Left hindlimb (tissue), 1 donor: ENCODE measurements around the gene MRPS34.

ENCODE experiments used
- DNase-seq: peaks from one replicate; pipeline ENCODE4 v3.0.0-alpha.2; 2018

The MRPS34 gene

DNA sequence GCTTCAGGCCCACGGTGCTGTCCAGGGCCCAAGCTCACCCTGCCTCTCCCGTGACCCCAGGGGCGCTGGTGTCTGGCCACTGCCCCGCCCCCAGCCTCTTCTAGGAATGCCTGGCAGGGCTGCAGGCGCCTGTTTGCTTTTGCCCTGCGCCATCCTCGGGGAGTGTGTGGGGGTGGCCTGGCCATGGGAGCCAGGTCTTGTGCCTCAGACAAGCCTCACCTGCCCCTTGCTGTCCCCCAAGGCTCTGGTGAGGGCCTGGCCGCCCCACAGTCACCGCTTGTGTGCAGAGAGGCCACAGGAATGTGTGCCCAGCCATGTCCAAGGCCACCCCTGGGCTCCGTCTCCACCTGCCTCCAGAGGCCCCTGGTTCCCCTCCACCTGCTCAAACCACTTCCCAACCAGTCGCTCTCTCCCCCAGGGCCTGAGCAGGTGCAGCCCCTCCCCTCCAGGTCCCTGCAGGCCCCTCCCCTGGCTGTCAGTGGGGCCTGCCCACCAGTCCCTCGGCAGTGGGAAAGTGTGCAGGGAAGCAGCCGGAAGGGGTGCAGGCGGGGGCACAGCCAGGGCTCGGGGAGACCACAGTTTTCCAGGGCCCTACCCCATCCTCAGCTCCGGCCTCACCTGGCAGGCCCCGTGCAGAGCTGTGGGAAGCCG, 21.4 kb upstream of the MRPS34 start:
- no peak for DNase-seq

DNA sequence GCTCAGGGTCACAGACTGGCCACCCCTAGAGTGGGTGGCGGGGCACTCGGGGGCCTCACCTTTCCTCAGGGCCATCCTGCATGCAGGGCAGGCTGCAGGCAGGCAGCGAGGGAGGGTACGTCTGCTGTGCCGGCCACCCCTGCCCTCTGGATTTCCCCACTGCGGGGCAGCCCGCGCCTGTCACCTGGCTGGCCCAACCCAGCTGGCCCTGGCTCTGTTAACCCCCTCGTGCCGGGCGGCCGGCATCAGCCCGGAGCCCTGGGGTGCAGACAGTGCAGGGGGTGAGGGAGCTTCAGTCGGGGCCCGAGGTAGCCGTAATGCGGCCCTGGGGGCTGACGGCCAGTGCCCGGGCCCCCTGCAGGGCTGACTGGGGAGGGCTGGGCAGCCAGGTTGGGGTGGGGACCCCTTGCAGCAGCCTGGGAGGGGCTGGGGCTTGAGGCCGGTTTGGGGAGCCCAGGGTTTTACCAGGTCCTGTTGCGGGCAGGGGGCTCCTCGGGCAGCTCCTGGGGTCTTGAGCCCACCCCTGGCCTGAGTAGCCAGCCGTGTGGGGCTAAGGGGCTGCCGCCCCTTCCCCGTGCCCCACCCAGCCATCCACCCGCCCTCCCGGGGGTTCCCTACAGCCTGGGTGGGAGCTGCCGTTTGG, 20.8 kb upstream of the MRPS34 start, which contains the start of gene IGFALS:
TSS of gene IGFALS (minus strand) at position 128 of the 643 bp plus-strand sequence. CDS start at position 75, 53 bp downstream.
- DNase-seq = no peak

DNA sequence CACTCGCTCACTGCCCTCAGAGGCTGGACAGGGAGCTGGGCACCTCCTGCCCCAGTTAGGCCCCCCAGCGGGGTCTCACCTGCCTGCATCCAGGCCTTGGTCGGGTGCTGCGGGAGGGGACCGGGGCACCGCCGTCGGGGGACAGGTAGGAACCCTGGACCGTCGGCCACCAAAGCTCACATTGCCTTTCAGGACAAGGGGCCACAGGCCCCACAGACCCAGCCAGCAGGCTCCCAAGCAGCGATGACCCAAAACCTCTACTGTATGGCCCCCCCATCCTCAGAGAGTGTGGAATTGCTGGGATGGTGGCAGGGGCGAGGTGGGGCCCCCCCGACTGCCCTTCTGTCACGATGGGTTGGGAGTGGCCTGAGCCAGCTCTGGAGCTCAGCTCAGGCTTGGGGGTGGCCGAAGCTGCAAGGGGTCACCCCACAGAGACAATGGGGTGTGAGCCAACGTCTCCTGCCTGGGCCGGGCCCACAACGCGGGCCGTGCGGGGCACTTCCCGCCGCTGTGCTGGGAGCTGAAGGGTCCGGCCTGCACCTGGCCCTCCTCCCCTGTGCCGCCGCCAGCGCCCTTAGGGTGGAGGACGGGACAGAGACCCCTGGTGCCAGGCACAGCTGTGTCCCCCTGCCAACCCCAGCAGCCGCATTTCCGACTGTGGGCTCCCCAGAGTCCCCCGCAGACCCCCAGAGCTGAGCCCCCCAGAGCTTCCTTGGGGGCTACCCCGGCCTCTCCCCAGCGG, 20.1 kb upstream of the MRPS34 start:
- no peak for DNase-seq

DNA sequence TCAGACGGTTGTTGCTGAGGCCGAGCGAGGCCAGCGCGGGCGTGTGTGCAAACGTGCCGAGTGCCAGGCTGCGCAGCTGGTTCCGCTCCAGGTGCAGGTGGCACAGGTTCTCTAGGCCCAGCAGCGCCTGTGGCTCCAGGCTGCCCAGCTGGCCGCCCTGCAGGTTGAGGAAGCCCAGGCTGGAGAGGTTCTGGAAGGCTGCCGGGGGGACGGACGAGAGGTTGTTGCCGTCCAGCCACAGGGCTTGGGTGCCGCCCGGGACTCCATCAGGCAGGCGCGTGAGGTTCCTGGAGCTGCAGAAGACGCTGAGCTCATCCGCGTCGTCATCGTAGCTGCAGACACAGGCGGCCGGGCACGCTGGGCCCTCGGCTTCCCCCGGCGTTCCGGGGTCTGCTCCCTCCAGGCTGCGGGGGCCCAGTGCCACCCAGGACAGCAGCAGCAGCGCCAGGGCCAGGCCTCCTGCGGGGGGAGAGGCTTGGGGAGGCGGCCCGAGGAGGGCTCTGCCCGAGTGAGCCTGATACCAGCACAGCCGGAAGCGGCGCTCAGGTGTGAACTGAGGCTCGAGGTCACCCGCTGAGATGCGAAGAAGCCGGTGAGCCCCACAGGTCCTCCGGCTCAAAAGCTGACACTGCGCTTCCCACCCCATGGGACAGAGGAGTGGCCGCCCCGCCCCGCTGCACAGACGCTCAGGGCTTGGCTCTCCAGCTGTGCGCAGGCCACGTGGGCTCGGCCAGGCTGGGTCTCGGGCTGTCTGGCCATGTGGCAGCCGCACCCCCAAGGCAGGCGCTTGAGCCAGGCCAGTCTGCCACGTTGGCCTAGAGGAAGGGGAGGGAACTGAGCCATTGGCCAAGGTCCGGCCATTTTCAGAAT, 19.2 kb upstream of the MRPS34 start:
- DNase-seq = no peak

DNA sequence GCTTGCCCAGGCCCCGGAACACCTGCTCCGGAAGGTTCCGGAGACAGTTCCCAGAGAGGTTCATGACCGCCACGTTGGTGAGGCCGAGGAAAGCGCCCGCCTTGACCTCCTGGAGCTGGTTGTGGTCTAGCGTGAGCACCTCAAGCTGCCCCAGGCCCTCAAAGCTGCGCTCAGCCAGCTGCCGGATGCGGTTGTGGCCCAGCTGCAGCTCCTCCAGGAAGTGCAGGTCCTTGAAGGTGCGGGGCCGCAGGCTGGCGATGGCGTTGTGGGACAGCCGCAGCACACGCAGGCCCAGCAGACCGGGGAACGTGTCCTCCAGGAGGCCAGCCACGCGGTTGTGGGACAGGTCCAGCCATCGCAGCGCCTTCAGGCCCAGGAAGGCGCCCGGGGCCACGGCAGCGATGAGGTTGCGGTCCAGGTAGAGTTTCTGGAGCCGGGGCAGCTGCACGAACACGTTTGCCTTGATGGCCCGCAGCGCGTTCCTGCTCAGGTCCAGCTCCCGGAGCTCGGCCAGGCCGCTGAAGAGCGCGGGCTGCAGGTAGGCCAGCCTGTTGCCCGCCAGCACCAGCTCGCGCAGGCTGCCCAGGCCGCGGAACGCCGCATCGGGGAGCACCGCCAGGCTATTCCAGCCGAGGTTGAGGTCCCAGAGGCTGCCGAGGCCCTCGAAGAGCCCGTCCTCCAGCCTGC, 18.5 kb upstream of the MRPS34 start:
- DNase-seq = no peak

DNA sequence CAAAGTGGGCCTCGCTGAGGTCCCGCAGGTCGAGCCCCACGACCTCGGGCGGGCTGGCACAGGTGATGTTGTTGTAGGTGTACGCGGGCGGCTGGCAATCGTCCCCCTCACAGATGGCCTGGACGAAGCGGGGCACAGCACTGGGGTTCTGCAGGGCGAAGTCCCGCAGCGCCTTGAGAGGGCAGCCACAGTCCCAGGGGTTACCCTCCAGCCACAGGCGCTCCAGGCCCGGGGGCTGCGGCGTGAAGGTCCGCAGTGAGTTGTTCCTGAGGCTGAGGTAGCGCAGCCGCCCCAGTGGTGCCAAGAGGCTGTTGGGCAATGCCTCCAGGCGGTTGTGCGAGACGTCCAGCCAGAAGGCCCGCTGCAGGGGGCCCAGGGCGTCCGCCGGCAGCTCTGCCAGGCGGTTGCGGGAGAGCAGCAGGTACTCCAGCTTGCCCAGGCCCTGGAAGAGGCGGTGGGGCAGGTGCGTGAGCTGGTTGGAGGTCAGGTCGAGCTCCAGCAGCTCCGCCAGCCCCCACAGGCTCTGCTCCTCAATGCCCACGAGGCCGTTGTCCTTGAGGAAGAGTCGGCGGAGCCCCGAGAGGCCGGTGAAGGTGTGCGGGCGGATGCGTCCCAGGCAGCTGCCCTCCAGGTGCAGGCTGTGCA, 17.8 kb upstream of the MRPS34 start:
- DNase-seq = no peak

DNA sequence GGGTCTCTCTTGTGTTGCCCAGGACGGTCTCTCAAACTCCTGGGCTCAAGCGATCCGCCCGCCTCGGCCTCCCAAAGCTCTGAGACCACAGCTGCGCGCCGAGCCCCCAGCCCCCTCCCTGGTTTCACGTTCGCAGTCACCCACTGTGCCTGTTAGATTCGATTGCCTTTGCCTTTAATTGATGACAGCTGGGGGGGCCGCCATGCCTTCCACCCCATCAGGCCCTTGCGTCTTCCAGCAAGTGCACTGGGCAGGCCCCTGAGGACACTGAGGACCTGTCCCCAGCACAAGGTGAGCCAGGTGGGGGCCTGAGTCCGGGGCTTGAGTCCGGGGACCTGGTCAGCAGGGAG, 17.3 kb upstream of the MRPS34 start:
- no peak for DNase-seq

DNA sequence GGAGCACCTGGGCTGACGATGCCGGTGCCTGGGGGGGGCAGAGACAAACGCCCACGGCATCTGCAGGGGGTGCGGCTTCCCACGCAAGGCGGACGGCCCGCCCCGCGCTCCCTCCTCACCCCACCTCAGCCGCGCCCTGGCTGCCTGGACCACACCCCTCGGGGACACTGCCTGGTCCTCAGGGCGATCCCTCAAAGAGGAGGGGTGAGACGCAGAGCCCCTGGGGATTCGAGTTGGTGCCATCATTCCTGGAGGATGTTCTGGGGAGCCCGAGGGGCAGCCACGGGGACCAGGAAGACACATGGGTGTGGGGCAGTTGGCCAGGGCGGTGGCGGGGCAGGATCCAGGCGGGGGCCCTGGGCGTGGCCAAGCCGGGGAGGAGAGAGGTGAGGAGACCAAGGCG, 16.7 kb upstream of the MRPS34 start:
- no peak for DNase-seq

DNA sequence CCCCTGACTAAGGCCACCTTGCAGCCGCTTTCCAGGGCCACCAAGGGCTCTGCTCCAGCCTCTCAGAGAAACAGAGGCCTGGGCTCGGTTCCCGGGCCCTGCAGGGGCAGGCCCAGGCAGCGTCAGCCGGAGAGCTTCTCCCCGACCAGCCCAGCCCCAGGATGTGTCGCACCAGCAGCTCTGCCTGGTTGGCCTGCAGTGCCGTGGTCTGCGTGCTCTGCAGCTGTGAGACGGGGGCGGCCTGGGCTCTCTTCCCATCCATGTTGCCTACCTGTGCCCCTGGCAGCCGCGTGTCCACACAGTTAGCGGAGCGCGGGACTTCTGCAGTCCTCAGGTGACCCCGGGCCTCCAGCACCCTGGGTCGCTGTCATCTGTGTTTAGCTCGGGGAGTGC, 15.8 kb upstream of the MRPS34 start:
- no peak for DNase-seq

DNA sequence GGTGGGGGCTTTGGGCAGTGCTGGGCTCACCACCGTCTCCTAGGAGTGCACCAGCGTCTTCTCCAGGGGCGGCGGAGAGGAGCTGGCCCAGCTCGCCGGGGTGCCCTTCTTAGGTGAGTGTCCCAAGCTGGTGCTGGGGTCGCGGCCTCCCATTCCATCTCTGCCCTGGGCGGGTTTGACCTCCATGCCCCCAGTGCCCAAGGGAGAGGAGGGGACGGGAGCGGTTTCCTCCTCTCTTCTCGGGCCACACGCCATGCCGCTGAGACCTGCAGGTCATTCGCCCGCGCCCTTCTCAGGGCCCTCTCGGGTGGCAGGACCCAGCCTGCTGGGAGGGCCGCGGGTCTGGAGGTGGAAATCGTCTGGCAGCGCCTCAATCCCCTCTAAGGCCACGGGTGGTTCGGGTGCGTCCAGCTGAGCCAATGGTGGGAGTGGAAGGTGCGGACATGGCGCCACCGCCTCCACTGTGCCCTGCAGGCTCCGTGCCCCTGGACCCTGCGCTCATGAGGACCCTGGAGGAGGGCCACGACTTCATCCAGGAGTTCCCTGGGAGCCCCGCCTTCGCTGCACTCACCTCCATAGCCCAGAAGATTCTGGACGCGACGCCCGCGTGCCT, 15.3 kb upstream of the MRPS34 start:
- no peak for DNase-seq

DNA sequence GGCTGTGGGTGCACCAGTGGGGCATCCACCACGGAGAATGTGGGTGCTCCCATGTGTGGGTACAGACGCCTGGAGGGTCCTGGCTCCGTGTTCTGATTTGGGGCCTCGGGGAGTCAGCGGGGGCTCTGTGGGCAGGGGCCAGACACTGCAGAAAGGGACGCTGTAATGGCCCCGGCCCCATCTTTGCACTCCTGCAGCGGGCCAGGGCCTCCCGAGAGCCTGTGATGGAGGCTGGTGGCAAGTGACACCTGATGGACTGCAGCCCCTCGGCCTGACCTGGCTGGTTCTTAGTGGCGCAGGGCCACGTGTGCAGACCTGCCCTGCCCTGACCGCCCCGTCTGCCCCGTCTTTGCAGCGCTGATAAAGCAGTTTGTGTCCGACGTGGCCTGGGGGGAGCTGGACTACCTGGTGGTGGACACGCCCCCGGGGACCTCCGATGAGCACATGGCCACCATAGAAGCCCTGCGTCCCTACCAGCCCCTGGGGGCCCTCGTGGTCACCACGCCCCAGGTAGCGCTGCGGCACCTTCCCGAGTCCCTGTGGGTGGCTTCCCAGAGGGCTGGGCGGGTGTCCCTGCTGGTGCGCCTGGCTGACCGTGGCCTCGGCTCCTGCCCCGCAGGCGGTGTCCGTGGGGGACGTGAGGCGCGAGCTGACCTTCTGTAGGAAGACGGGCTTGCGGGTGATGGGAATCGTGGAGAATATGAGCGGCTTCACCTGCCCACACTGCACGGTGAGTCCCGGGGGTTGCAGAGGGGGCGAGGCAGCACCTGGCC, 14.6 kb upstream of the MRPS34 start:
- DNase-seq = no peak

DNA sequence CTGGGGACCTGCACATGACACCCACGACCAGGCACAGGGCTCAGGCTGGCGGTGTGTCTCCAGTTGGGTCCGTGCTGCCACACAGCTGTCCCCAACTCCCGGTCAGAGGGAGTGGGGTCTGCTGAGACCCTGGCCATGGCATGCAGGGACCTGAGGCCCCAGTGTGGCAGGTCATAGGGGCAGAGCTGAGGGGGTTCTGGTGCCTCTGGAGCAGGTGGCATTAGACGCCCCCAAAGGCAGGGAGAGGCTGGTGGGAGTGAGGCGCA, 14.1 kb upstream of the MRPS34 start:
- no peak for DNase-seq

DNA sequence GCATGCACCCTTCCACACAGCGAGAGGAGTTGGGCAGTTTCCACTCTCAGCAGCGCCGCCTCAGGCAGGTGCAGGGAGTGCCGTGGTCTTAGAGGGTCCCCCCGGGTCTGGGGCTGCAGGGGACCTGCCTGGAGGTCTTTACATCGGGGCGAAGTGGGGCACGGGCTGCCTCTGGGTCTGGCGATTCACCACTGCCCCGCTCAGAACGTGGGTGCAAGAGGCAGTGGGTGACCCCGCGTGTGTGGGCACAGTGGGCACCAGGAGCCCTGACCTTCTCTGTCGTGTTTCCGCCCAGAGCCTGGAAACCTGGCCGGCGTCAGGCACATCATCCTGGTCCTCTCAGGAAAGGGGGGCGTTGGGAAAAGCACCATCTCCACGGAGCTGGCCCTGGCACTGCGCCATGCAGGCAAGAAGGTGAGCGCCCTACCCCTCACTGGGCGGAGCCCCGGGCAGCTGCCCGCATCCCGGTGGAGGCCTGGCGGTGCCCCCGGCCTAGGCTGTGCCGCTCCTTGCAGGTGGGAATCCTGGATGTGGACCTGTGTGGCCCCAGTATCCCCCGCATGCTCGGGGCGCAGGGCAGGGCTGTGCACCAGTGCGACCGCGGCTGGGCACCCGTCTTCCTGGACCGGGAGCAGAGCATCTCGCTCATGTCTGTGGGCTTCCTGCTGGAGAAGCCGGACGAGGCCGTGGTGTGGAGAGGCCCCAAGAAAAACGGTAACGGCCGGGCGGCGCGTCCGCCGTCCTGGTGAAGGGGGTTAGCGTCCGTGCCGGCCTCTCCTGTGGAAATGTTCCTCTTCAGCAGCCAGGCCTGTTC, 13.5 kb upstream of the MRPS34 start:
- no peak for DNase-seq

DNA sequence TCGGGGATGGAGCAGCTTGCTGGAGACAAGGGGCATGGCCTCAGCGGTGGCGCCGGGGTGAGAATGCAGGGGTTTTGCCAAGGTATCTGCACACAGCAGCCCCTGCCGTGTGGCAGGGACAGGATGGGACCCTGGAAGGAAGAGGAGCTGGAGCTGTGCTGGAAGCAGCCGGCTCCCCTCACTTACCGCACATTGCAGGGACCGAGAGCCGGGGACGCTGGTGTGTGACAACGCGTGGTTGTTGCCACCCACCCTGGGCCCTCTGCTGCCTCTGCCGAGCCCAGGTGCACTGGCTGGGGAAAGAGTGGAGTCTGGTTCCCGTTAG, 12.9 kb upstream of the MRPS34 start:
- no peak for DNase-seq

DNA sequence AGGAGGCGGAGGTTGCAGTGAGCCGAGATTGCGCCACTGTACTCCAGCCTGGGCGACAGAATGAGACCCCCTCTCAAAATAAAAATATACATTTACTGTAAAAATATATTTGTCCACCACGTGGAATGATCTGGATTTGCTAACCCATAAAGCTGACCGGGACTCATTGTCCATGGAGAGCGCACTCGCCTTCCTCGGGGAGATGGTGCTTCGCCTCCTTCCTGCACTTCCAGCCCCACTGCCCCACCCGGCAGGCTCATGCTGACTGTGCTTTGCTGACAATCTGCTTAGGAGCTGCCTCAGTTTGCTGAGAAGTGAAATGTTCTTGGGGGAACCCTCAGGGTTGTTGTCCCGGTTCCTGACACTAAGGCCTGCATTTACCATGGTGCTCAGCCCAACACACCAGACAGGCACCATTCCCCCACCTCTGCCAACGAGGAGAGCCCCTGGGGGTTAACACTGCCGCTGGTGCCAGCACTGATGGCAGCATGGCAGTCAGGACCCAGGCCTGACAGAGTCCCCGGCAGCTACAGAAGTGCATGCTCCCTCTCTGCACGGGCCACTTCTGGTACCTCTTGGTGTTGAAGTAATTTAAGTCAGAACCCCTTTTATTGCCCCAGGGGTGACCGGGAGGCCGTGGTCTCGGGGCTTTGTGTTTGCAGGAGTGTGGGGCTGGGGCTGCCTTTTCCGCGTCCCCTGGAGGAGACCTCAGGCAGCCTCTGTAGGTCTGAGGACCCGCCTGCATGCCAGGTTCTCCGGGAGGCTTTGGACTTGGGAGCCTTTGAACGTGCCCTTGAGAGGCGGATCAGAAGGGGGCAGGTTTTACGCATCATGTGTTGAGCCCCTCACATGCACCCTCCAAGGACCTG, 12.3 kb upstream of the MRPS34 start:
- no peak for DNase-seq

DNA sequence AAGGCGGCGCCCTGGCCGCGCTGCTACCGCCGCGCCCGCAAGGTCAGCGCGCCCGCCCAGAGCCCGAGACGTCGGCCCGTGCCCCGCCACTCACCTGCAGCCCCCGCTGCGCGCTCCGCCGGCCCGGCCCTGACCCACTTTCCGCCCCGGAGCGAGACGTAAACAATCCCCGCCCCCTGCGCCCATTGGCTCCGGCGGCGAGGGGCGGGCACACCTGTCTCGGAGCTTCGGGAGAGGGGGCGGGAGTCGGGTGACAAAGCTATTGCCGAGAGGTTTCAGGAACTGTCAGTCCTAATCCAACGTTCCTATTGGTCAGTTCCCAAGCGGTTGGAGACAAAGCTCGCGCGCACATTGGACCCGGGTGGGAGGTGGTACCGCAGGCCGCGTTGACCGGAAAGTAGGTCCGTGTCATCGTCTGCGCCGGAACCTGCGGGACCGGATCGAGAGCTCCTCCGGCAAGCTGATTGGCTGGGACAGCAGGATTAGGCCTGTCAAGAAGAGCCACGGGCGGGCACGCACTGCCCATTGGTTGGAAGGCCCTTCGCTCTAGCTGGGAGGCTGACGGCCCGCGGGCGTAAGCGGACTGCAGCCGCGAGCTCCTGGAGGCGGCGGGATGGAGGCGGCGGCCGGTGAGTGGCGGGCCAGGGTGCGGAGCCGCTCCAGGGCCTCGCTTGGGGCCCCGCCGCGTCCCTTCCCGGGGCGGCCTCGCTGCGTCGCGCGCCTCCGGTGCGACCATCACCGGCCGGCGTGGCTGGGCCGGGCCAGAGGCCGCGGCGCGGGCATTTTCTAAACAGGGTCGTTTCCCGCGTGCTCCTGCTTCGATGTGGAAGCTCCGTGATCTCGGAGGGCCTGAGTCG, 9.7 kb upstream of the MRPS34 start, which contains the start of the genes NUBP2 and SPSB3:
TSS of gene NUBP2 (plus strand) at position 553 of the 857 bp plus-strand sequence. CDS start at position 614, 61 bp downstream.
TSS of gene SPSB3 (minus strand) at position 164 of the 857 bp plus-strand sequence. CDS start 1,088 bp downstream, outside the sequence.
- DNase-seq = peak; percentile 100

DNA sequence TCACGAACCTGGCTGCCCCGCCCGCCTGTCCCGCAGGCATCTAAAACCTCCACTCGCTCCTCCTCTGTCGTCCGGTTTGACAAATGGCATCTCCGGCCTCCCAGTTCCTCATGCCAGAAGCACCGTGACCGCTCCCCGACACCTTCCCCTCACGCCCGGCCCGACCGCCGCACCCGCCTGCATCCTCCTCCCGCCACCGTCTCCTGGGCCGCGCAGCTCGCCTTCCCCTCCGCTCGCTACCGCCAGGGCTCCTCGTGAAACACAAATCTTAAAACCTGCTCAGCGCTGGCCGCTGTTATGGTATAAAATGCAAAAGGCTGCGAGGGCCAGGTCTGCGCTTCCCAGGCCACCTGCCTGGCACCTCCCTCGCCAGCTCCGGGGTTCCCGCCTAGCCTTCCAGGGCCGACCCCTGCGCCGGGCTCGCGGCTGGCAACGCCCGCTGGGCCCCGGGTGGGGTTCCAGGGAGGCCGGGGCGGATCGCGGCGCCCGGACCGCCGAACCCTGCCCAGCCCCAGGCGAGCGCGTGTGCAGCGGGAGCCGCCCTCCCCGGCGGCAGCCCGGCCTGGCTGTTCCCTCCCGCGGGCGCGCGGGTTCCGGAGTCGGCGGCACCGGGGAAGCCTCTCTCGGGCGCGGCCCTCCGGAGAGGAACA, 8.9 kb upstream of the MRPS34 start:
- DNase-seq = peak; percentile 34
